Suprapubic skin (tissue), 4 donors: ENCODE results near the gene MAGEF1. TPM values are rescaled to one million over a fixed set of nuclear protein-coding genes. Genes with fewer than 3 reads are reported as not detected.

Experiments
- DNase-seq, 2 donors: peaks; one replicate each; pipeline ENCODE4 v3.0.0-alpha.2; 2019; ENCODE audit warnings: low spot score in 2 of 2
- H3K27ac ChIP-seq: fragments of 200-600 bp; sonication (generic); one replicate; pipeline ENCODE4 v1.5.1; 2019
- H3K27me3 ChIP-seq: fragments of 200-600 bp; sonication (generic); one replicate; pipeline ENCODE4 v1.5.1; 2019
- H3K36me3 ChIP-seq: fragments of 200-600 bp; sonication (generic); one replicate; pipeline ENCODE4 v1.5.1; 2019
- H3K4me1 ChIP-seq: fragments of 200-600 bp; sonication (generic); one replicate; pipeline ENCODE4 v1.5.1; 2019
- H3K4me3 ChIP-seq: fragments of 200-600 bp; sonication (generic); one replicate; pipeline ENCODE4 v1.5.1; 2019; ENCODE audit warnings: mild to moderate bottlenecking
- H3K9me3 ChIP-seq: fragments of 200-600 bp; sonication (generic); one replicate; pipeline ENCODE4 v1.5.1; 2019
- EP300 ChIP-seq: sonication (generic); formaldehyde crosslinking; IDR thresholded peaks from one replicate; pipeline ENCODE4 v1.6.1; 2017; ENCODE audit warnings: antibody characterized with exemption
- POLR2A ChIP-seq, 2 donors: fragments of 450-650 bp; IDR thresholded peaks; one replicate each; pipeline ENCODE4 v1.6.1; 2017; ENCODE audit warnings: antibody characterized with exemption in 2 of 2, mild to moderate bottlenecking in 2 of 2, moderate library complexity in 2 of 2
- POLR2AphosphoS5 ChIP-seq, 3 donors: sonication (generic); formaldehyde crosslinking; IDR thresholded peaks; one replicate each; pipeline ENCODE4 v1.6.1; 2017; ENCODE audit warnings: antibody characterized with exemption in 3 of 3
- WGBS: methylation state at CpG from one replicate; pipeline ENCODE4 v1.1.5; 2018; 5-methylcytosine and 5-hydroxymethylcytosine counted together
- total RNA-seq, 4 donors: library from RNA; depleted of rRNA; stranded (reverse); fragments of >200 nt; gene quantifications; one replicate each; pipeline ENCODE4 v1.1.0, GENCODE V29; 2016
- TF ChIP-seq, protein P1 (sequence below), 2 donors: fragments of 200-600 bp in 1 of 2; fragments of 450-650 bp in 1 of 2; sonication (generic) in 1 of 2; IDR thresholded peaks; one replicate each; pipeline ENCODE4 v1.5.1; 2016 to 2019; ENCODE audit warnings: antibody characterized with exemption in 2 of 2, mild to moderate bottlenecking in 1 of 2, moderate library complexity in 1 of 2

MAGEF1 gene
- total RNA-seq, 4 donors from 2014 or later, result 12.8 to 26.5 (median 17.7) TPM

- Histone ChIP-seq H3K36me3 (no peaks in the 10 kb centered on the region), H3K27ac (no peak overlapping the region), H3K4me1 (no peaks in the 10 kb centered on the region), H3K9me3 (no peaks in the 10 kb centered on the region), H3K4me3 (no peak overlapping the region), H3K27me3 (no peaks in the 10 kb centered on the region)
- TF ChIP-seq POLR2A (IDR thresholded peaks at IDR 0.05), result no peak
- TF ChIP-seq, protein P1, sequence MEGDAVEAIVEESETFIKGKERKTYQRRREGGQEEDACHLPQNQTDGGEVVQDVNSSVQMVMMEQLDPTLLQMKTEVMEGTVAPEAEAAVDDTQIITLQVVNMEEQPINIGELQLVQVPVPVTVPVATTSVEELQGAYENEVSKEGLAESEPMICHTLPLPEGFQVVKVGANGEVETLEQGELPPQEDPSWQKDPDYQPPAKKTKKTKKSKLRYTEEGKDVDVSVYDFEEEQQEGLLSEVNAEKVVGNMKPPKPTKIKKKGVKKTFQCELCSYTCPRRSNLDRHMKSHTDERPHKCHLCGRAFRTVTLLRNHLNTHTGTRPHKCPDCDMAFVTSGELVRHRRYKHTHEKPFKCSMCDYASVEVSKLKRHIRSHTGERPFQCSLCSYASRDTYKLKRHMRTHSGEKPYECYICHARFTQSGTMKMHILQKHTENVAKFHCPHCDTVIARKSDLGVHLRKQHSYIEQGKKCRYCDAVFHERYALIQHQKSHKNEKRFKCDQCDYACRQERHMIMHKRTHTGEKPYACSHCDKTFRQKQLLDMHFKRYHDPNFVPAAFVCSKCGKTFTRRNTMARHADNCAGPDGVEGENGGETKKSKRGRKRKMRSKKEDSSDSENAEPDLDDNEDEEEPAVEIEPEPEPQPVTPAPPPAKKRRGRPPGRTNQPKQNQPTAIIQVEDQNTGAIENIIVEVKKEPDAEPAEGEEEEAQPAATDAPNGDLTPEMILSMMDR (IDR thresholded peaks at IDR 0.05), result no peak
- TF ChIP-seq EP300, result no peak
- TF ChIP-seq POLR2AphosphoS5 (IDR thresholded peaks at IDR 0.05), result no peak
- 59% methylated on average over 8 of the region's 8 CpGs for WGBS
- no peak for DNase-seq
Observed at GRCh38 chr3:184676927-184677326, 34.9 kb downstream of the MAGEF1 start.

GRCh38 chr3:184674626-184675025 lies 37.2 kb downstream of the MAGEF1 start:
- no peak overlapping the region for H3K4me3 ChIP-seq
- no peak for TF ChIP-seq EP300
- TF ChIP-seq, protein P1 (IDR thresholded peaks at IDR 0.05), result no peak
- no peak for TF ChIP-seq POLR2AphosphoS5 (IDR thresholded peaks at IDR 0.05)
- no peak for TF ChIP-seq POLR2A (IDR thresholded peaks at IDR 0.05)
- 86% methylated on average over 1 of the region's 1 CpG for WGBS

DNA sequence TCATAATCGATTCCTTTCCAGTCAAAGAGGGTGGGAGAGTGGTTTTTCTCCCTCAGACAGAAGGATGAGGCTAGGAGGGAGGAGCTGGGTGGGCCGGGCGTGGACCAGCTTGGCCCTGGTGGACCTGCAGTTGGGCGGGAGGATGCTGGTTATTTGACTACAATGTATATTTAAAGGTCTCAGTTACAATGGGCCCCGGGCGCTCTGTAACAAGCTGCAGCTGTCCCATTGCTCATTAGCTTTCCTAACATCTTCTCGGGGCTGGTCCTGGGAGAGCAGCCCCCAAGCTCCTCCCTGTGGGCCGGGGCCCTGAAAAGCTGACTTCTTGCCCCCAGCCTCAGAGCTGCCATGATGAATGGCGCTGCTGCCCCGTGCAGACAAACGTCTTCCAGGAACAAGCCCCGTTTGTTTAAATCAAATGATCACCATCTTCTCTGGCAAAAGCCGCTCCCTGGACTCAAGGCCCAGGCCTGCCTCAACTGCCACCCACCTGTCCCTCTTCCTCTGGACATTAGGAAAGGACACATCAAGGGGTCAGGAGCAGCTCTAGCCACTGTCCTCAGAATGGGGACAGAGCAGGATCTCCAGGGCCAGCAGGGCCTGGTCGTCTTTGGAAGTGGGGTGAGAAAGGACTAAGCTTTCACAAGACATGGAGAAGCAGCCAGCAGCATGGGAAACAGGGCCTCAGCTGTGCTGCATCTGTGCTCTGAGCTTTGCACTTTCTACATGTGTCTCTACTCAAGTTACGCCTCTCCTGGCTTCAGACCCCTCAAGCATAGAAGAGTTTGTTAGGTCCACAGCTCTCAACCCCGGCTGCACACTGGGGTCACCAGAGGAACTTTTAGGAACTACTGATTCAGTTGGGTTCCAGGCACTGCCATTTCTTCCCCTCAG lies 38.6 kb downstream of the MAGEF1 start:
- H3K4me3 ChIP-seq, result no peak overlapping the region
- DNase-seq, result no peak
- H3K27ac ChIP-seq, result no peak overlapping the region
- TF ChIP-seq, protein P1 (IDR thresholded peaks at IDR 0.05), result no peak
- TF ChIP-seq POLR2A (IDR thresholded peaks at IDR 0.05), result no peak
- no peak for TF ChIP-seq EP300
- TF ChIP-seq POLR2AphosphoS5 (IDR thresholded peaks at IDR 0.05), result no peak
- WGBS, result 84% methylated on average over 15 of the region's 16 CpGs
- no peaks in the 10 kb centered on the region for H3K4me1 ChIP-seq
- no peaks in the 10 kb centered on the region for H3K9me3 ChIP-seq
- no peaks in the 10 kb centered on the region for H3K27me3 ChIP-seq
- H3K36me3 ChIP-seq, result no peaks in the 10 kb centered on the region

More at GRCh38 chr3:184674626-184675025, 37.2 kb downstream of the MAGEF1 start:
- H3K4me1 ChIP-seq, result no peaks in the 10 kb centered on the region
- no peak overlapping the region for H3K27ac ChIP-seq
- DNase-seq, result no peak
- no peaks in the 10 kb centered on the region for H3K36me3 ChIP-seq
- no peaks in the 10 kb centered on the region for H3K27me3 ChIP-seq
- H3K9me3 ChIP-seq, result no peaks in the 10 kb centered on the region

DNA sequence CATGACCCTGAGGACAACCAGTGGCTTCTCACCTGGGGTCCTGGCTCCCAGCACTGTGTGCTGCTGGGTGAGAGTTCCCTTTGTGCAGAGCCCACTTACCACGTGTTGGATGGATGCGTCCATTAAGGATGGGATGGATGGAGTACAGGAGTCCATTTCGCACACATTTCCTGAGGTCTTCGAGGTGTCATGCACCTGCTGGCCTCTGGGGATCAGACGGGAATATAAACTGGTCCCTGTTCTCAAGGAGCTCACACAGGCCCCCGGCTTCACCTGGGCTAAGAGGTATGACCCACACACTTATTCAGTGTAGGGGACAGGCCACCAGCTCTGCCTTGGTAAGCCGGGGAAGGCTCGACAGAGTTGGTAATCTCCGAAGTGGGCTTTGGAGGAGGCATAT lies 39.5 kb downstream of the MAGEF1 start:
- Histone ChIP-seq H3K4me3 (no peak overlapping the region), H3K9me3 (no peaks in the 10 kb centered on the region), H3K27me3 (no peaks in the 10 kb centered on the region), H3K4me1 (no peaks in the 10 kb centered on the region), H3K27ac (no peak overlapping the region), H3K36me3 (no peaks in the 10 kb centered on the region)
- whole genome bisulfite sequencing, result 88% methylated on average over 9 of the region's 9 CpGs
- TF ChIP-seq, protein P1 (IDR thresholded peaks at IDR 0.05), result no peak
- TF ChIP-seq POLR2AphosphoS5 (IDR thresholded peaks at IDR 0.05) (no peak), EP300 (no peak), POLR2A (IDR thresholded peaks at IDR 0.05) (no peak)
- no peak for DNase-seq

DNA sequence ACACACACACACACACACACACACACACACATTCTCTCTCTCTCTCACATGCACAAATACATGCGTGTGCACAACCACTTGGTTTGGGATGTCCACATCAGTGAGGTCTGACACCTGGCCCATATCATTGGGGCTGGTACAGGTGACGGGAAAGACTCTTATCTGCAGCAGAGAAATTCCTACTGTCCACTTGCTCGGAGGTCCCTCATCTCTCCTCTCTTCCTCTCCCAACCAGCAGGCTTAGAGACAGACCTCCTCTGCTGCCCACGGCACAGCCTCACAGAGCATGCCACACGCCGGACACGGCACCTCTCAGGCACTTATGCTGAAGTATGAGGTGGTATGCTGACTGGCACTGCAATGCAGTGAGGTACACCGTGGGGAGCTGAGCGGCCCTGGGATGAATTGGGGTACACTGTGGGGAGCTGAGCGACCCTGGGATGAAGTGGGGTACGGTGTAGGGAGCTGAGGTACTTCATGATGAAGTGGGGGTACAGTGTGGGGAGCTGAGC lies 41.7 kb downstream of the MAGEF1 start:
- H3K27ac ChIP-seq, result no peak overlapping the region
- H3K4me3 ChIP-seq, result no peak overlapping the region
- H3K36me3 ChIP-seq, result no peaks in the 10 kb centered on the region
- no peaks in the 10 kb centered on the region for H3K9me3 ChIP-seq
- H3K4me1 ChIP-seq, result no peaks in the 10 kb centered on the region
- WGBS, result 94% methylated on average over 11 of the region's 11 CpGs
- no peak for DNase-seq
- TF ChIP-seq, protein P1 (IDR thresholded peaks at IDR 0.05), result no peak
- TF ChIP-seq POLR2AphosphoS5 (IDR thresholded peaks at IDR 0.05) (no peak), EP300 (no peak), POLR2A (IDR thresholded peaks at IDR 0.05) (no peak)
- no peaks in the 10 kb centered on the region for H3K27me3 ChIP-seq
